Activated T-cell treated with anti-CD3 and anti-CD28 coated beads for 4 hours (primary cell): ENCODE measurements around the gene LIMS1.
"Not testable (repeated sequence)": the region's sequence is repeated elsewhere in the genome, so short reads cannot be mapped to it uniquely, and the experiment has no call there.

Source experiments
- DNase-seq: peaks from one replicate; pipeline ENCODE4 v3.0.0-alpha.2; 2020

LIMS1 gene

GRCh38 chr2:108553209-108553919, 19.1 kb downstream of the LIMS1 start:
- no peak for DNase-seq

GRCh38 chr2:108554528-108554927, 20.3 kb downstream of the LIMS1 start:
- DNase-seq = no peak

DNA sequence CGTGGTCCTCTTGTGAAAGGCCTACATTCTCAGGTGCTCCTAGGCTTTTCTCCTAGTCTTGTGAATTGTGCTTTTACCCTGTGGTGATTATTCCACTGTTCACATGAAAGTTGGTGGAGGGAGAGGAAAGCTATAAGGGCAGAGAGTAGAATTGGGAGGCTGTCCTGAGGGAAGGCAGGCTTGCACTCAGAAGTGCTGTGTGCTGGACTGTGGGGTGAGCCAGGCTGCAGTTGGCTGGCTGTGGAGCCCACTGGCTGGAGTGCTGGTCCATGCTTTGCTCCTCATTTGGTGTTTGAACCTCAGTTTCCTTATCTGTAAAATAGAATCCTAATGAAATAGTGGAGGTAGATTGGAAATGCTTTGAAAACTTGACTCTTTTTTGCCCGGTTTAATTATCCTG, 21.3 kb downstream of the LIMS1 start:
- DNase-seq = no peak

DNA sequence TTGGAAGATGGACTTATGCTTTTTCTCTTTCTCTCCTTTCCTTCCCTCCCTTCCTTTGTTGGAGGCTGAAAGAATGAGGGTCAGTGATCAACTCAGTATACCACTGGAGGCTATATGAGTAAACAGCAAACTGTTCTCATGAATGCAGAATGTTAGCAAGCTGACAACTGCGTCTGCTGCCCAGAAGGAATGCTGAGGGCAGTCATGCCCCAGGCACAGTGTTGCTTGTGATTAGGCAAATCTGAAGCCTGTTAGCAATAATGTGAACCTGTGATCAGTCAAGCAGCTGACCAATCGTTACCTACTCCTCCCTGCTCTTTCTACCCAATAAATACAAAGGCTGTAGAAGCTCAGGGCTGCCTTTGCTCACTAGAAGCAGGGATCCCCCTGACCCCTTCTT, 22.3 kb downstream of the LIMS1 start:
- DNase-seq = not testable (repeated sequence)

DNA sequence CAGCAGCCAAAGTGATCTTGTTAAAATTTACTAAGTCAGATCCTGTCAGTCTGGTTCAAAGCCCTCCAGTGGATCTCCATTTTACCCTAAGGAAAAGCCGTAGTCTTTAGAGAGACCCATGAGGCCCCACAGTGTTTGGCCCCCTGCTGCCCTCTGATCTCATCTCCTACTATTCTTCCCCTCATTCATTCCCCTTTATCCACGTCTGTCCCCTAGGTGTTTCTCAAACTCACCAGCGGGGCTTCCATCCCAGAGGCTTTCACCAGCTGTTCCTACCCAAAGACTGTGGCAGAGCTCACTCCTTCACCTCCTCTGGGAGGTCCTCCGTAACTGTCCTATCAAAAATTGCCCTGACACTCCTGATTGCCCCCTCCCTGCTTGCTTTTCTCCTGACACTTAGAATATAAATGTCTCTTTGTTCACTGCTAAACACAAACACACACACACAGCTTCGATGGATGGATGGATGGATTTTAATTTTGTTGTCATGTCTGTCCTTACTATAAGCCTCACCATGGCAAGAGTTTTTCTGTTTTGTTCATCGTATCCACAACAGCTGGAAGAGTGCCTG, 26.1 kb downstream of the LIMS1 start:
- no peak for DNase-seq

DNA sequence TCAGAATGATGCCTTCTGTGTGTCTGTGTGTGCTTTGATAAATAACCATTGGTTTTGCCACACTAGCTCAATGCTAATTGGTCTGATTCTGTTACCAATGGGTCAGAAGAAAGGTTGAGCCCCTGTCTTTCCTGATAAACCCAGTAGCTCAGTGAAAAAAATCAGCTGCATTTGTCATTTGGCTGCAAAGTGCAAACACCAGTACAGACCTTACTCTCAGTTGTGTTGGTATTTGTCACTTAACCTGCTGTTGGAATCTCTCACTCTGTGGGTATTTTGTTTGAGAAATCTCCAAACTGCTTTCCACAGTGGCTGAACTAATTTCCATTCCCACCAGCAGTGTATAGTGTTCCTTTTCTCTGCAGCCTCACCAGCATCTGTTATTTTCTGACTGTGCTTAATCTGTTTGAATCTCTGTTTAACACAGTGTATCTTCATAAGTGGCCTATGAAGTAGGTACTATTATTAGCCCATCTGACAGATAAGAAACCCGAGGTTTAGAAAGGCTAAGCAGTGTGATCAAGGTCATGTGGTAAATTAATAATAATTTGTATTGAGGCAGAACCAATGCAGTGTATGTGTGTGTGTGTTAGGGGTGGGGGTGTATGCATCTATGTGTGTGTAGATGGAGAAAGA, 26.7 kb downstream of the LIMS1 start:
- no peak for DNase-seq

GRCh38 chr2:108562274-108562673, 28.0 kb downstream of the LIMS1 start:
- DNase-seq = no peak

DNA sequence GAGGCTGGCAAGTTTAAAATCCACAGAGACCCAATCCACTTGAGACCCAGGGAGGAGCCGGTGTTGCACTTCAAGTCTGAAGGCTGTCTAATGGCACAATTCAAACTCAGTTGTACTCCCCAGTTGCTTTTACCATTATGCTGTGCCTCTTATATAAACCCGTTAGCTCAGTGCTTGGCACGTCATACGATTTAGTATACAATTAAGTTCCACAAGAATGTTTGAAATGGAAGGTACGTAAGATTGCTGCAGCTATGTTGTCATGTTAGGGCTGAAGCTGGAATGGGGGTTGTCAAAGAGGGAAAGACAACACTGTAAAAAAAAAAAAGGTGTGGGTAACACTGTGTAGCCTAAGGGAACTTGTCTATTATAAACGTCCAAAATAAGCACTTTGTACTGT, 30.2 kb downstream of the LIMS1 start:
- no peak for DNase-seq

GRCh38 chr2:108565778-108566375, 31.6 kb downstream of the LIMS1 start:
- no peak for DNase-seq

DNA sequence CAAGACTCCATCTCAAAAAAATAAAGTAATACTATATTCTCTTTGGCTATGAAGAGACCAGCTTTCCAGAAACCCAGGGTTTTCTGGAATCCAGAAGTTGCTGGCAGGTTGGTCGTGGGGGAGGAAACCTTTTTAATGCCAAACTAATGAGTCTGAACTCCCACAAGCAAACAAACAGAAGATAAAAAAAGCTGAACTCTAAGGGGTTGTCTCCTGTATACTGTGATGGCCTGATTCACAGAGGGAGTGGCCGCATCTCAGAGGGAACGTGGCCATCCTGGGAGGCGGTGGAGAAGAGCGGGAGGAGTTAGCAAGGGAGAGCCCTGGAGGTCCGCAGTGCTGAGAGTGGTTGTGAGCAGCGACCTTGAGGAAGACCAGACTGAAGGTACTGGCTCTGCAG, 36.1 kb downstream of the LIMS1 start:
- DNase-seq = no peak

- no peak for DNase-seq
Measured at GRCh38 chr2:108571286-108571685, 37.0 kb downstream of the LIMS1 start.

DNA sequence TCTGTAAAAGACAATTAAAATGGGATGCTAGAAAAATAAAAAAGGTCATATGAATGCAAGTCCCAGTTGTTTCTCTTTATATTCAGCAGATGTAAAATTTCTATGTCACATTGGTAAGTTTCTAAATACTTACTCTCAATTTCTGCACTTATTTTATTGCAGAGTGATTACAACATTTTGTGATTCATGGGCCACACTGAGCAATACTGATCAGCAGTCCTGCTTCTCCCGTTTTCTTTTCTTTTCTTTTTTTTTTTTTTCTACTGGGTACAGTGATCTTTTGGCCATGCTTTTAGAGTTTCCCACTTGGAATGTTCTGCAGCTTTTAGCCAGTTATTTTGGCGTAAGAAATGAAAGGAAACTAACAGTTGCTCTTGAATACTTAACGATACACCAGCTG, 38.8 kb downstream of the LIMS1 start:
- no peak for DNase-seq

DNA sequence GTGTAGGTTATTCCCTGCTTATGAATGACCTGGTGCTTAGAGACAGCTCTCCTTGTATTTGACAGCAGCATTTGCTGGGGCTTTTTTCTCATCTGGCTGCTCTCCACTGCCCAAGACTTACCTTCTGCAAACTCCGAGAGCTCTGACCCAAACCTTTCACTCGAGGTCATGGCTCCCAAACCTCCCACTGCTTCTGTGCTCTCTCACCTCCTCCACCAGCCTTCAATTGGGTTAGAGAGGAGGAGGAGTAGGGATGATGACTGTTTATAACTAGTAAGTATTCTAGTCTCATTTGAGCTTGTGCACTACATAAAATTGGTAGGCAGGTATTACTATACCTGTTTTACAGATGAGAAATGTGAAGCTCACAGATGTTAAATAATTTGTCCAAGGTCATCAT, 40.1 kb downstream of the LIMS1 start:
- no peak for DNase-seq

GRCh38 chr2:108575132-108575966, 41.1 kb downstream of the LIMS1 start:
- DNase-seq = no peak

DNA sequence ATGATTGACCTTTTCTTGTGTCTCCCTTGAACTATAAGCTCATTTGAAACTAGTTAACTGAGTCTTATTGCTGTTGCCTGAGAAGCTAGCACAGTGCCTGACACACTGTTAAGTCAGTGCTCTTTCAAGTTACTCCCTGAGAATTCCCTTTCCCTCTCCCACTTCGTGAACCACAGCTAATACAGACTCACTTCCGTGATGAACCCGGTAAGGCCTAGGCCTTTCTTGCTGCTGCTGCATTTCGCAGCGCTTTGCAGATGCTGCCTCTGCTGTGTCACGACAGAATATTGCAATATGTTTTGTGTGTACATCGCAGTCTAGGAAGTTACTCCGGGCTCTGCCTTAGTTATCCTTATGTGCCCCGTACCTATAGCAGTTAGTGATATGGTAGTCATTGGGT, 42.8 kb downstream of the LIMS1 start:
- DNase-seq = no peak

GRCh38 chr2:108579623-108580022, 45.4 kb downstream of the LIMS1 start:
- DNase-seq = no peak

- DNase-seq = no peak
Measured at GRCh38 chr2:108580050-108580449, 45.8 kb downstream of the LIMS1 start.

- DNase-seq = peak; percentile 40
Measured at GRCh38 chr2:108583903-108584520, 49.7 kb downstream of the LIMS1 start.

DNA sequence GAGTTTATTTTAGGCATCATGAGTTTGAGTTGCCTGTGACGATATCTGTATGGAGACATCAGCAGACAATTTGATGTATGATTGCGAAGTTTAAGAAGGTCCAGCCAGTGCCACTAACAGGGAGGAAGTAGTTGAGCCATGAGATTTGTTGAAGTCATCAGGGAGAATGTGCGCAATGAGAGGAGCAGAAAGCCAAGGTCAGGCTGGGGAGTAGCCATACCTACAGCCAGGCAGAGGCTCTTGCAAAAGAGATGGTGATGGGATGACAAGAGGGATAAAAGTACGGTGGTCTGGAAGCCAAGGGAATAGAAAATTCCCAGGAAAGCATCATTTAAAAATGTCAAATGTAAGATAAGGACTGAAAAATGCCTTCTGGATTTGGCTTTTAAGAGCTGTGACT, 51.2 kb downstream of the LIMS1 start:
- DNase-seq = no peak

DNA sequence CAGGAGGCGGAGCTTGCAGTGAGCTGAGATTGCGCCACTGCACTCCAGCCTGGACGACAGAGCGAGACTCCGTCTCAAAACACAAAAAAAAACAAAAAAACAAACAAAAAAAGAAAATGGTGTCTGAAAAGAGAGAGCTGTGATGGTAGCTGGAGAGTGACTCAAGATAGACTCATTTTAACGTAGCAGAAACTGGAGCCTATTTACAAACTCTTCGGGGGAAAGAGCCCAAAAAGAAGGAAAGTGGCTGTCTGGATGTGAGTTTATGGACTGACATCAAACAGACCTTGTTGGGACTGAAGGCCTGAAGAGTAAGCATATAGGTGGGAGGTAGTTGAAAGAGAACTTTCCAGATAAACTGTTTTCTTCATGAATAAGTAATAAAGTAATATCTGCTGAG, 51.8 kb downstream of the LIMS1 start:
- DNase-seq = no peak

GRCh38 chr2:108586631-108587030, 52.4 kb downstream of the LIMS1 start:
- no peak for DNase-seq

DNA sequence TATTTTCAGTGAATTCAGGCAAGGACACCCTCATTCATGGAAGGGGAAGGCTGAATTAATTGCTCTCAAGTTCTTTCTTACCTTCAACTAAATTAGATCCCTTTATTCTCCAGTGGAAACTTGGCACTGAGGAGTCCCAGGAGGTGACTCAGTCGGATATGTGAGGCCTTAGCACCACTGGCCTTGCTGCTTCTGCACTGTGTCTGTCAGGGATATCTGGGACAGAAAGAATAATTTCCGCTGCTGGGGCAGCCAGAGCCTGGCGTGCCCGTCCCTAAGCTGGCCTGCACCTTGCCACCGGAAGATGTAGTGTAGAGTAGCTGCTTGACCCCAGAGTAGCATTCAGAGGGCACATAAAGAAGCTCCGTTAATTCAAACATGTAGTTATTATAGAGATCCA, 53.4 kb downstream of the LIMS1 start:
- DNase-seq = no peak
